ENCODE results near the gene FKBP15.

FKBP15 gene

DNA sequence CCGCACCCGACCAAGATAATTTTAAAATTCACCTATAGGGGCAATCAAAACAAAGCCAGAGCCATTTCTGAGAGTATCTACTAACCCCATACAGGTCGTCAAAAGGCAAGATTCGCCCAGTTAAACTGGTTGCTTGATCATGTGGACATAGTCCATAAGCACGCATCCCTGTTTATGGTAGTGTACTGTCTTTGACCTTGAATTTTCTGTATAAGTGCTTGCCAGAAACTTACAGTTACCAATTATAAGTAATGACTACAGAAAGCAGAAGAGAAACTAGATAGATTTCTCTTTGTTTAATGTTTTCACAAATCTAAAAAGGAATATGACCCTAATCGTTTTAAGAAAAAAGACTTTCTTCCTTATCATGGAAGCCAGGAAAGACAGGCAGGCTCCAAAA, 25.9 kb upstream of the FKBP15 start:
- TF ChIP-seq, protein P1, sequence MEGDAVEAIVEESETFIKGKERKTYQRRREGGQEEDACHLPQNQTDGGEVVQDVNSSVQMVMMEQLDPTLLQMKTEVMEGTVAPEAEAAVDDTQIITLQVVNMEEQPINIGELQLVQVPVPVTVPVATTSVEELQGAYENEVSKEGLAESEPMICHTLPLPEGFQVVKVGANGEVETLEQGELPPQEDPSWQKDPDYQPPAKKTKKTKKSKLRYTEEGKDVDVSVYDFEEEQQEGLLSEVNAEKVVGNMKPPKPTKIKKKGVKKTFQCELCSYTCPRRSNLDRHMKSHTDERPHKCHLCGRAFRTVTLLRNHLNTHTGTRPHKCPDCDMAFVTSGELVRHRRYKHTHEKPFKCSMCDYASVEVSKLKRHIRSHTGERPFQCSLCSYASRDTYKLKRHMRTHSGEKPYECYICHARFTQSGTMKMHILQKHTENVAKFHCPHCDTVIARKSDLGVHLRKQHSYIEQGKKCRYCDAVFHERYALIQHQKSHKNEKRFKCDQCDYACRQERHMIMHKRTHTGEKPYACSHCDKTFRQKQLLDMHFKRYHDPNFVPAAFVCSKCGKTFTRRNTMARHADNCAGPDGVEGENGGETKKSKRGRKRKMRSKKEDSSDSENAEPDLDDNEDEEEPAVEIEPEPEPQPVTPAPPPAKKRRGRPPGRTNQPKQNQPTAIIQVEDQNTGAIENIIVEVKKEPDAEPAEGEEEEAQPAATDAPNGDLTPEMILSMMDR (IDR thresholded peaks at IDR 0.05; ENCODE audit: low read depth, low read length, missing control alignments) = no peak
- no peak overlapping the region for H3K4me3 ChIP-seq (ENCODE audit: low read depth, low read length)
- no peak for DNase-seq (ENCODE audit: low read depth)
- in situ Hi-C loops (cut with HindIII; ENCODE audit: low sequenced_read_pairs) = no loop called here

DNA sequence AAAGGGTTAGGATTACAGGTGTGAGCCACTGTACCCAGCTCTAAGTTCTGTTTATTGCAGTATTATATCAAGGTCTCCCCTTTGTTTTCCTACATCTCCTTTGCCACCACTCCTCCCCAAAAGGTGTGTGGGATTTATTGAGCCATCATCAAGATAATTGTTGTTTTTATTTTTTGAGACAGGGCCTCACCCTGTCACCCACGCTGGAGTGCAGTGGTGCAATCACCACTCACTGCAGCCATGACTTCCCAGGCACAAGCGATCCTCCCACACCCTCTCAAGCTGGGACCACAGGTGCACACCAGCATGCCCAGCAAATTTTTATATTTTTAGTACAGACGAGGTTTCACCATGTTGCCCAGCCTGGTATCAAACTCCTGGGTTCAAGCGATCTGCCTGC, 24.8 kb upstream of the FKBP15 start:
- no peak for DNase-seq (ENCODE audit: low read depth)
- no peak overlapping the region for H3K4me3 ChIP-seq (ENCODE audit: low read depth, low read length)
- TF ChIP-seq, protein P1 (IDR thresholded peaks at IDR 0.05; ENCODE audit: low read depth, low read length, missing control alignments) = no peak
- in situ Hi-C loops (cut with HindIII; ENCODE audit: low sequenced_read_pairs) = no loop called here

DNA sequence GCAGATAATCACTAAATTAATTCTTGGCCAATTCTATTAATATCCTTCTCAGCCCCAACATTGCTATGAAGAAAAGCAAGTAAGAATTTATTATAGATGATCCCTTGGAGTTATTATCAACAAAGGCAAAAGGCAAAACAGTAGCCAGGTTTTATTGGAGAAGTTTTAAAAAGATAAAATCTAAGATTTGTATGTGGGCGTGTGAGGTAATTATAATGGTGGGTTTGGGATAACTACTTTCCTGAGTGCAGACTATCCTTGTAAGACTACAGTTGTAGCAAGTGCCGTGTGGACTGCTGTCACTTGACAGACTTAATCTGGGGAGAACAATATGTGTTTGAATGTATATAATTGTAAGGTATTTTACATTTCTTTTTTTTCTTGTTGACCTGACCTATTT, 23.5 kb upstream of the FKBP15 start:
- DNase-seq (ENCODE audit: low read depth) = no peak
- in situ Hi-C loops (cut with HindIII; ENCODE audit: low sequenced_read_pairs) = no loop called here

DNA sequence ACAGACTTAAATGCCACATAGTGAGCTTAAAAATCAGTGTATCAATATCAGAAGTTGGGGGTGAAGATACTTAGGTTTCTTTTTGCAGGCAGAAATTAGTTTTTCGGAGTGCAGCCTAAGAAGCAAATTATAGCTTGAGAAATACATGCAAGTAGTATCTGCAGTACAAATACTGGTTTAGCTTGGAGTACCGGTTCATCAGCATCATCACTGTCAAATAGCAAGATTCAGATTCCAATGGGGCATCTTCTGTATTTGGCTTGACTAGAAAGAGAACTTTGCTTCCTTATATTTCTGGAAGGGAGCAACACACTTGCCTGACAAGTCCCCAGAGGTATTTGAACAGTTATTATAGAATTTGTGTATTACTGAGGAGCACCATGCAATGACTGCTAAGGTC, 20.1 kb upstream of the FKBP15 start:
- TF ChIP-seq, protein P1 (IDR thresholded peaks at IDR 0.05; ENCODE audit: low read depth, low read length, missing control alignments) = no peak

More for the DNA sequence above, 23.5 kb upstream of the FKBP15 start:
- TF ChIP-seq, protein P1 (IDR thresholded peaks at IDR 0.05; ENCODE audit: low read depth, low read length, missing control alignments) = no peak
- no peak overlapping the region for H3K4me3 ChIP-seq (ENCODE audit: low read depth, low read length)

DNA sequence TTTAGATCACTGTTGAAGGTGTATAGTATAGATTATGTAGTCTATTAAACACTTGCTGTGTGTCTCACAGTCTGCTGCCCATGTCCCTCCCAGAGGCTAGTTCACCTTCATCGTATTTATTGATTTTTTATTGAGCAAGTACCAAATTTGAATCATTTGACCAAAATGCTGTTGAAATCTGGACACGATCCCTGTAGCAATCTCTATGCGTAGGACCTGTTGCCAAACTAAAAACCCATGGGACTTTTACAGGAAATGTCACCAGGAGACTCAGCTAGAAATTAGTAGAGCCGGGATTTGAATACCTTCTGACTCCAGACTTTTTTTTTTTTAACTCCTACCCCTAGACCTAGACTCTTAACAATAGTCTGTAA, 17.8 kb upstream of the FKBP15 start:
- in situ Hi-C loops (cut with HindIII; ENCODE audit: low sequenced_read_pairs) = no loop called here
- no peak overlapping the region for H3K4me3 ChIP-seq (ENCODE audit: low read depth, low read length)
- DNase-seq (ENCODE audit: low read depth) = no peak
- TF ChIP-seq, protein P1 (IDR thresholded peaks at IDR 0.05; ENCODE audit: low read depth, low read length, missing control alignments) = no peak

More for the DNA sequence above, 20.1 kb upstream of the FKBP15 start:
- no peak for DNase-seq (ENCODE audit: low read depth)
- no peak overlapping the region for H3K4me3 ChIP-seq (ENCODE audit: low read depth, low read length)
- in situ Hi-C loops (cut with HindIII; ENCODE audit: low sequenced_read_pairs) = no loop called here

DNA sequence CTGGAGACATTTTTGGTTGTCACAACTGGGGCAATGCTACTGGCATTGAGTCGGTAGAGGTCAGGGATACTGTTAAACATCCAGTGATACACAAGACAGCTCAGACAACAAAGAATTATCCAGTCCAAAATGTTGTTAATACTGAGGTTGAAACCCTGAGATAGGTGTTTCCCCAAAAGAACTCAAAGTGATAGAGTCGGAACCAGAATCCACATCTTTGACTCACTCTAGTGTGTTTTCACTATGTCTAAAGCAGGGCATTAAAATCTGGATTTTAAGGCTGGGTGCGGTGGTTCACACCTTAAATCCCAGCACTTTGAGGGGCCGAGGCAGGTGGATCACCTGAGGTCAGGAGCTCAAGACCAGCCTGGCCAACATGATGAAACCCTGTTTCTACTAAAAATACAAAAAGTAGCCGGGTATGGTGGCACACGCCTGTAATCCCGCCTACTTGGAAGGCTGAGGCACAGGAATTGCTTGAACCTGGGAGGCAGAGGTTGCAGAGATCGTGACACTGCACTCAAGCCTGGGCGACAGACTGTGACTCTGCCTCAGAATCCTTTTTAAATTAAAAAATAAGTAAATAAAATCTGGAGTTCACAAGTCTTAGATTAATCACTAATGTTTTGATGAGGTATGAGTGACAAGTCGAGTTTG, 17.3 kb upstream of the FKBP15 start:
- in situ Hi-C loops (cut with HindIII; ENCODE audit: low sequenced_read_pairs) = no loop called here
- TF ChIP-seq, protein P1 (IDR thresholded peaks at IDR 0.05; ENCODE audit: low read depth, low read length, missing control alignments) = no peak
- no peak overlapping the region for H3K4me3 ChIP-seq (ENCODE audit: low read depth, low read length)
- DNase-seq (ENCODE audit: low read depth) = no peak
